Stimulated activated CD8-positive, alpha-beta memory T cell treated with anti-CD3 and anti-CD28 coated beads, Interleukin-7, amount 100 ng/mL, for 48 hours (primary cell): ENCODE measurements around the gene CCDC50.

ENCODE experiments used
- DNase-seq, 2 donors: peaks; one replicate each; pipeline ENCODE4 v3.0.0-alpha.2; 2020; ENCODE audit warnings: low read depth in 1 of 2; ENCODE audit errors: extremely low read depth in 1 of 2

CCDC50 gene

GRCh38 chr3:191345334-191345733 lies 16.1 kb downstream of the CCDC50 start:
- DNase-seq: no peak

- DNase-seq: no peak
Measured at GRCh38 chr3:191347228-191347627, 18.0 kb downstream of the CCDC50 start.

- DNase-seq: no peak
Measured at GRCh38 chr3:191348098-191348497, 18.9 kb downstream of the CCDC50 start.

- DNase-seq: no peak
Measured at GRCh38 chr3:191350396-191351090, 21.3 kb downstream of the CCDC50 start.

GRCh38 chr3:191352014-191352413 lies 22.8 kb downstream of the CCDC50 start:
- no peak for DNase-seq

GRCh38 chr3:191353022-191353777 lies 24.0 kb downstream of the CCDC50 start:
- DNase-seq: no peak

GRCh38 chr3:191355406-191355805 lies 26.2 kb downstream of the CCDC50 start:
- no peak for DNase-seq

GRCh38 chr3:191356631-191357439 lies 27.6 kb downstream of the CCDC50 start:
- DNase-seq: no peak

GRCh38 chr3:191357909-191358308 lies 28.7 kb downstream of the CCDC50 start:
- no peak for DNase-seq

- no peak for DNase-seq
Measured at GRCh38 chr3:191358929-191359328, 29.7 kb downstream of the CCDC50 start.

- DNase-seq: no peak
Measured at GRCh38 chr3:191360620-191361019, 31.4 kb downstream of the CCDC50 start.

GRCh38 chr3:191361456-191361855 lies 32.3 kb downstream of the CCDC50 start:
- no peak for DNase-seq

- DNase-seq: no peak
Measured at GRCh38 chr3:191362037-191362436, 32.8 kb downstream of the CCDC50 start.

- no peak for DNase-seq
Measured at GRCh38 chr3:191362524-191363090, 33.4 kb downstream of the CCDC50 start.

GRCh38 chr3:191363221-191363620 lies 34.0 kb downstream of the CCDC50 start:
- no peak for DNase-seq

- DNase-seq: no peak
Measured at GRCh38 chr3:191366675-191367074, 37.5 kb downstream of the CCDC50 start.

GRCh38 chr3:191368755-191369615 lies 39.8 kb downstream of the CCDC50 start:
- no peak for DNase-seq

GRCh38 chr3:191369616-191370010 lies 40.4 kb downstream of the CCDC50 start:
- no peak for DNase-seq

GRCh38 chr3:191372122-191372521 lies 42.9 kb downstream of the CCDC50 start:
- no peak for DNase-seq

- no peak for DNase-seq
Measured at GRCh38 chr3:191373327-191373726, 44.1 kb downstream of the CCDC50 start.
